Muscle of arm (tissue), 12 donors: ENCODE results near the gene MYO7B. TPM values are rescaled to one million over a fixed set of nuclear protein-coding genes. Genes with fewer than 3 reads are reported as not detected.

Experiments used
- DNase-seq: peaks from one replicate; pipeline ENCODE4 v3.0.0-alpha.2; 2013
- polyA plus RNA-seq, 12 donors: library from polyadenylated mRNA; unstranded; fragments of 120-200 nt; gene quantifications; one replicate each; pipeline ENCODE4 v1.2.1, GENCODE V29; 2013; ENCODE audit not compliant: insufficient read length in 12 of 12

The MYO7B gene
- polyA plus RNA-seq, 12 donors: 0.54 to 24.5 (median 0.97) TPM; not detected in 1

DNA sequence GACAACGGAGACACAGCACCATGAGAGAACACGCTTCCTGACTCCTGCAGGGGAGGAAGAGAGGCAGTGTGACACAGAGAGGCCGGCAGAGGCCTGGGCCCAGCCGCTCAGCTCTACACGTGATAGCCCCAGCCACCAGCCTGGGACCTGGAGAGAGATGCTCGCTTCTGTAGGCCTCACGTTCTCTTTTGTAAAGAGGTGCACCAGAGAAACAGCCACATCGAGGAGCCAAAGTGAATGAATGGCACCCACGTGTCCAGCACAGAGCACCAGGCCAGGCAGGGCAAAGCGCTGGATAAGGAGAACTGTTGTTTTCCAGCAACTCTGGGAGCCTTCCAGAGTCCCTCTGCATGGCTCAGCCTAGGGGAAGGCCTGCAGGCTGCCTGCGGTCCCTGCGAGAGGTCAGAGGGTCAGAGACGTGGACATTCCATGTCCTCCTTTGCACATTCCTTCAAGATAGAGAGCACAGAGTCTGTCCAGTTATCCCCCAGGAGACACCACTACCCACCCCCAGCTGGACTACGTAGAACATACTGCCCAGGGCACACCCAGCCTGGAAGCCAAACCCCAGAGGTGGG lies 125.7 kb downstream of the MYO7B start:
- DNase-seq: no peak

DNA sequence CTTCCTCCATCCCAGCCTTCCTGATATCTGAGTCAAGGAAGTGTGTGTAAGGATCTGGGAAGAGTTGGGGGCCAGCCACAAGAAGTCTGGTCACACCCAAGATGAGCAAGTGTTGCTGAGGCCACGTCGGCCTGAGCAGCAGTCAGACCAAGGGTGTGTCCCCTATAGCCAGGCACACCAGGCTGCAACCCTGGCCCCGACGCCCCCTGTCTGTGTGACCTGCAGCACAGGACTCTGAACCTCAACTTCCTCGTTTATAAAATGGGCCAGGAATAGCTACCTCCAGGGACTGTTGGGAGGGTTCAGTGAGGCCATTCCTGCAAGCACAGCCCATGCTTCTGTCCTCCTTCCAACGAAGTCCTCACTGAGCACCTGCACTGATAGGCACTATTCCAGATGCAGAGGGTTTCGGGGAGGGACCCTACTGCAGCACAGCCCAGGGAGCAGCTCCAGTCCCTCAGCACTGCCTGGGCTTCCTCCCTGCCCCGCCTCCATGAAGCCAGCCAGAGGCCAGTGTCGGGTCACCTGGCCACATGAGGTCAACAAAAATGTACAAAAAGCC lies 126.5 kb downstream of the MYO7B start:
- no peak for DNase-seq

DNA sequence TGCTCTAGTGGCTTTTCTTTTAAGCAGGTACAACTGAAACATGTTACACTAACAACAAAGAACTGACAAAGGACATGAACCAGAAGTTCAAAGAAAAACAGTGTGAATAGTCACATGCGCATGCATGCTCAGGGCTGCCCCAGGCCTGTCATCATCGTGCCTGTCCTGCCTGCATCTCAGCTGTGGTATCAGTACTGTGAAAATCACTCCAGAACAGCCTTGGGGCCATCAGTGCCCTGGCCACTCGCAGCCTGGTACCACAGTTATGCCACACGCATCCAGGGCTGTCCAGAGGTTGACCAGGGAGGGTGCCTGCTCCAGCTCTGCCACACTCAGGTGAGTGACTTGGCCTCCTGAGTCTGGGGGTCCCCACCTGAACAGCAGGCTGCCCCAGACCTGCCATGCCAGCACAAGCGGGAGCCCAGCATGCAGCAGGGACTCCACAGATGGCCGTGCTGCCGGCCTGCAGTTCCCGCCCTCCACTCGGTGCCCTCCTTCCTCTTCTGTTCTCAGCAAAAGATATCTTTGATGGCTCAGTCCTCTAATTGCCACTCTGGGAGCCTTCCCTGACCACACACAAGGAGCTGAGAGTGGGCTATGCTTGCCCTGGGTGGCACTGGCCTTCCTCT lies 127.6 kb downstream of the MYO7B start:
- DNase-seq: no peak

DNA sequence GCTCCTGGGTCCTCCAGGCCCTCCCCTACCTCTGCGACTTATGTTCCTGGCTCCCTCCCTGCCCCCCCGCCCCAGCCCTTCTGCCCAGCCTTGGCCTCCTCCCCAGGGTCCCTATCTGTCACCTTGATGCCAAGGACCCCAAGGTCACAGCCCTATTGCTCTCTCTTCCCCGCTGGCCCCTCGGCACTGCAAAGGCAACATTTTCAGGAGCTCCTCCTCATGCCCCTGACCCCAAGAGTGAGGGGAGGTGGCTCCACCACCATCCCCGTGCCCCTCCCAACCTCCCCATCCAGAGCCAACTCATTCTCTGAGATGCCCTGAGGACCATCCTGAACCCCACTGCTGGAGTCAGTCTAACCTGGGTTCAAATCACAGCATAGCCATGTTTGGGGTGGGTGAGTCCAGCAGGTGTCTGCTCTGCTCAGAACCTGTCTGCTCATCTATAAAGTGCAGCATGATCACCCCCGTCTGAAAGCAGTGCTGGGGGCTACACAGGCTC lies 128.1 kb downstream of the MYO7B start:
- DNase-seq: no peak

DNA sequence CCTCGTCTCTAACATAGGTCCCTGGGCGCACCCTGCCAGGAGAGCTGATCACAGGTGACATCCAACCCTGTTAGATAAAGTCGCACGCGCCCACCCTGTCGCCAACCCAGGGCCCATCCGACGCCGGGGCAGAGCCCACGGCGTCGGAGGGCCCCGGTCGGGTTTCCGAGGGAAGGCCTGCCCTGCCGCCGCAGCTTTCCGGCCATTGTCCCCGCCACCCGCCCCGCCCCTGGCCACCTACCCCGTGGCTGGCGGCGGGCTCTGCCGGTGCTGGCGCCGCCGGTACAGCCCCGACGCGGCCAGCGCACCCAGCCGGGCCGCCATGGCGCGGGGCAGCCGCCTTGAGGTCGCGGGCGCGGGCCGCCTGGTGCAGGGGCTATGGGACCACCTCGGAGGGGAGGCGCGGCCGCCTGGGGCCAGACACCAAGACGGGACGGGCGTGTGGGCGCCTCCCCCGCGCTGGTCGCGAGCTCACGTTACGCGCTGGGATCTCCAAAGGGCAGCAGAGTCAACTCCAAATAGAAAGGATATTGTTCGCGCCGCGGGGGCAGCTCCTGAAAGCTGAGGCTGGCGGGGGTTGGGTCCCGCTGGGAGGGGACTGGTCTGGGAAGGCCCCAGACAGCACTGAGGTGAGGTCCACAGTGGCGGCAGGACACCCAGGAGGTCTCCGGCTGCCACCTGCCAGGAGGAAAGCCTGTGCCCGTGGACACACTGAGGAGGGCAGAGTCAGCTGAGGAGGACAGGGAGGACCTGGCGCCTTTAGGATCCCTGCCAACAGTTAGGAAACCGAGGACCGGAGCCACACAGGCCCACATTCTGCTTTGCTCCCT lies 128.8 kb downstream of the MYO7B start:
- no peak for DNase-seq

DNA sequence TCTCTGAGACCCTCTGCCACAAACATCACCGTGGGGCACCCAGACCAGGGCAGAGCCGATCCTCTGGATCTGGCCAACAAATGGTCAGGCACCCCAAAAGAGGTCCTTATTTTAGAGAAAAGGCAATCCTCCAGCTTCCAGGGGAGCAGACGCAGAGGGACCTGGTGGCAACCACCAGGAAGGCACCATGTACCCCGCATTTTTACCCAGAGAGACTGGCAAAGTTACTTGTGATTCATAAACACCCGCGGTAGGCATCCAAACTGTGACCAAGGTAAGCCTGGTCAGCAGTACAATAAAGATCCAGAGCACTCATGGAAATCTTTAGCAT lies 129.4 kb downstream of the MYO7B start:
- no peak for DNase-seq

DNA sequence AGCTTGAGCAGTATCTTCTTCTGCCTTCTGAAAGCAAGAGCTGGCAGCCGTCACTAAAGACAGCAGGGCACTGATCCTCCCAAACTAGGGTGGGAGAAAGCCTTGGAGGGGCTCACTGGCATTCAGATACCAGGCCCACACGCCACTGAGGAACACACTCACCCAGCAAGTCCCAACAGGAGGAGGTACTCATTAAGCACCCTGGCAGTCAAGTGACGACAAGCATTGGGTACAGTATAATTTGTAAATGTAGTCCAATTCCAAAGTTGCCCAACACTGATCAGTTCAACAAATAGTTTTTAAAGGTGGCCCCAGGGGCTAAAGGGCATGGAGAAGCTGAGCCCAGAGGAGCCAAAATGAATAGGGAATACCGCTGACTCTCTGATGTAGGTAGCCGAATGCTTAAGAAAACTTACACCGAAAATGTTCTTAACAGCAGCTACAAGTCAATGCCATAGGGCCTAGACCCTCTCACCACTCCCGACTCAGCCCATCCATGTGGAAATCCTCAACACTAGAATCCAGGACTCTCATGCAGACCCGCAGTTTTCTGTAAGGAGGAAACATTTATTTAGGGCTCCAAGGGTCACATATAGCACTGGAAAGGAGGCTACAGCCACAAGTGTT lies 129.9 kb downstream of the MYO7B start:
- no peak for DNase-seq

DNA sequence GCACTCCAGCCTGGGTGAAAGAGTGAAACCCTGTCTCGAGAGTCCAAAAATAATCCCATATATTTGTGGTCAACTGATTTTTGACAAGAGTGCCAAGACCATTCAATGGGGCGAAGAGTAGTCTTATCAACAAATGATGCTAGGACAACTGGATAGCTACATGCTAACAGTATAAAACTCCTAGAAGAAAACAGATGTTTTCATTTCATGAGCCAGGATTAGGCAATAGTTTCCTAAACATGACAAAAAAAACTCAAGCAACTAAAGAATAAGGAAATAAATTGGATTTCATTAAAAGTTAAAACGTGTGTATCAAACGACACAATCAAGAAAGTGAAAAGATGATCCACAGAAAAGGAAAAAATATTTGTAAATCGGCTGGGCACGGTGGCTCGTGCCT lies 133.6 kb downstream of the MYO7B start:
- no peak for DNase-seq

DNA sequence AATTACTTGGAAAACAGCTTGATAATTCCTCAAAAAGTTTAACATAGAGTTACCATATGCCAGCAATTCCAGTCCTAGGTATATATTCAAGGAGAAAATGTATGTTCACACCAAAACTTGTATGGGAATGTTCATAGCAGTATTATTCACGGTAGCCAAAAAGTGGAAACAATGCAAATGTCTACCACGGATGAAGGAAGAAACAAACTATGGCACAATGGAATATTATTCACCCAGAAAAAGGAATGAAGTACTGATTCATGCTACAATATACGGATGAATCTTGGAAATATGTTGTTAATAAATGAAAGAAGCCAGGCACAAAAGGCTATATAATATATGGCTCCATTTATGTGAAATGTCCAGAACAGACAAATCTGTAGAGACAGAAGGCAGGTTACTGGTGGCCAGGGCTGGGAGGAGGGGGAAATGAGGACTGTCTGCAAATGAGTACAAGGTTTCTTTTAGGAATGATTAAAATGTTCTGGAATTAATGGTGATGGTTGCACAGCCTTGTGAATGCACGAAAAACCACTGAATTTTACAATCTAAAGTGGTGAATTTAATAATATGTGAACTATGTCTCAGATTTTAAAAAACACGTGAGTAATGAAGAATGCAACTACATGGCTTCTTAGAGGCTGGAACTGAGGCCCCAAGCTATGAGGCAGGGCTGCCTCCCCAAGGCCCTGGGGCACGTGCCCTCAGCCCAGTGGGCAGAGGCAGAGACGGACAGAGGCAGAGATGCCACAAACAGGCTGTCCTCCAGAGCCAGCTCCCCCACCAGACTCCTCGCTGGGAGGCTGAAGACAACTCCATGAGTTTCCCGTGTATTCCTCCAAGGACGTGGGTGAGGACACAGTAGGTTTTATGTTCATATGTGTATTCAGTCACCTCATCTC lies 134.8 kb downstream of the MYO7B start:
- no peak for DNase-seq

DNA sequence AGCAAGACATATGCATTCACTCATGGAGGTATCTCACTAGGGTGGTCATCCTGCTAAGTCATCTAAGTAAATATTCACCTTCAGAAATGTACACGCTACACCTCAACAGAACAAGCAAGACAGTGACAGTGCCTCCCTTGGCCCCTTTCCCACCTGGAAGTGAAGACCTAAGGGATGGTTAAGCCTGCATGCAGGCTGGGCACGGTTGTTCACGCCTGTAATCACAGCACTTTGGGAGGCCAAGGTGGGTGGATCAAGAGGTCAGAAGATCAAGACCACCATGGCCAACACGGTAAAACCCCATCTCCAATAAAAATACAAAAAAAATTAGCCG lies 135.4 kb downstream of the MYO7B start:
- DNase-seq: no peak

DNA sequence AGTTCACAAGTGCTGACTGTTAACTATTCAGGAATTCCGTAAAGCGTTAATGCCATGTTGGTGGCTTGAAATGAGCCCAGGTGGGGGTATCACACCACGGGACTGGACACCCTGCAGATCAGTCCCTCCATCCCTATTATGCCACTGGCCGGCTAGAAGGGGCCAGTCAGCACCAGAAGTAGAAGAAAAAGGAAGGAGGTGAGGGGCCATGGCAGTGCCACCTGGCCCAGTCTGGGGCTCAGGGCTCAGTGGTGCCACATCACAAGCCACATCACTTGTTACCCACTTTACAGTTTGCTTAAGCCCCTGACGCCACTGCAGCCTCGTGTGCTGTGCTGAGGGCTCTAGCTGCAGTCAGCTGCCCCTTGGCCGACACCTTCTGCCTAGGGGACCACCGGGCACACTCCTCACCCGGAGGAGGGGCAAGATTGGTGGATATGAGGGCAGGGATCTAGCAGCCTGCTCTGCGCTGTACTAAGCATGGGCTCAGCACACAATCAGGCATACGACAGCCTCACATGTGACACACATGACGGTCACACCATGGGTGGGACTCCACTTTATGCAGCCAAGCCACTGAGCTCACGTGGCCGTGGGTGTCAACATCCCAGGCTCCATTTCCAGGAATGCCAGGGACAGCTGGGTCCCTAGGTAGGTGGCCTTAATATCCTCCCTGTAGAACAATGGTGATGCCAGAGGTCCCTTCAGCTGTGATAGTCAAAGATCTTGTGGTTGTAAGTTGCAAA lies 136.2 kb downstream of the MYO7B start:
- no peak for DNase-seq

DNA sequence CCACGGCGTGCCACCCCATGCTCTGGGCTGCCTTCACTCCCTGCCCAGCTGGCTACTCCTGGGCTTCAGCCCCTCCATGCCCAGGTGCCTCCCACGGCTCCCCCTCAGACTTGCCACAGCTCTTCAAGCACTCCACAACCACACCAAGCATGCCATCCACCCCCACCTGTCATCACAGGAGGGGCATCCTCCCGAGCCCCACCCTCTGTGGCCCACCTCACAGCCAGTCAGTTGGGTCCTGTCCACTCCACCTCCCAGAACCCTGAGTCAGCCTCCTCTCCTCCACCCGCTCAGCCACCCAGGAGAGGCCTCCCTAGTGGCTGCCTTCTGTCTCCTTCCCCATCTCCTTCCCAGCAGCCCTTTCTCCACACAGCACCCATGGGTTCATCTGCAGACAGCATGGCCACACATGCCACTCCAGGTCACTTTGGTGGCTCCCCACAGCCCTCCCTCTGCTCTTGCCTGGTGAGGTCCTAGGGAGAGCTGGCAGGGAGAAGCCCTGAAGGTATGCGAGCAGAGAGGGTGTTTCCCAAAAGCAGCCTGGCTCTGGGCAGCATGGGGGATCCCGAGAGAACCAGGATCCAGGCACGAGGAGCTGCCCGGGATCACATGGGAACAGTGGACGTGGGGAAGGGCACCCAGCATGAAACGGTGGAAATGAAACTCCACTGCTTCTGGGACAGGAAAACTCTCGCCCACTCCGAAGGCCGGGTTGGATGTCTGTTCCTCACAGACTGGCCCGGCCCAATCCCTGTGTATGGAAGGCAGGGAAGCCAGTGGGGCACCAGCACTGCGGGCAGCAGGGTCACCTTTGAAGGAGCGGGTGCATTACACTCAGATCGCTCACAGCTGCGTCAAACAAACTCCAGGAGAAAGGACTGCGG lies 137.1 kb downstream of the MYO7B start:
- no peak for DNase-seq

DNA sequence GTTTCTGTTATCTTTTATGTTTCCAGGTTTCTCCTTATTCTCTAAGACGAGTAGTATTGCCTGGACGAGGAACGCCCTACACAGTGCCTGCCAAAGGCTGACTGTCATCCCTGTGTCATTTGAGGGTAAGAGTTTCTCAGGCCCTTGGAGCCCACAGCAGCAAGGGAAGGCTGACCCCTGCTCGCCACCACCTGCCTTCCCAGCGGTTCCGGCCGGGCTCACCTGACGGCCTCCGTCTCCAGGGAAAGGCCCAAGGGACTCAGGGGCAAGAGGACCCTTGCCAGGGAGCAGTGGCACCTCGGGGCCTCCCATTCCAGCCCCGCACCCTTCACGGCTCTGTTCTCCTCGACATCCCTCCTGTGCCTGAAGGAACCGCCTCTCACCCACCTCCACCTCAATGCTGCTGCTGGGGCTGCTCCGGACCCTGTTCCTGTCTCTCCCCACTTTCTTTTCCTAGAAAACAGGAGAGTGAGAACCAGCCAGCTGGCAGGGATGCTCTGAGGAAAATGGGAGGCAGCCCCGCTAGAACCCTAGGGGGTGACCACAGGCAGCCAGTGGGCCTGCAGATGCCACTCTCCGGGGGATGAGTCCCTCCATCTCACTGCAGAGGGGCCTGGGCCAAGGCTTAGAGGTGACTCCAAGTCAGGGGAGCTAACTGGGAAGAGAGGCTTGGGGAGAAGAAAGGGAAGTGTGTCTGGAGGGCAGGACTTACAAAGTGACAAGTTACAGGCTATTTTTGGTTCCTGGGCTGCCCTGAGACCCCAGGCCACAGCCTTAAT lies 138.0 kb downstream of the MYO7B start:
- DNase-seq: no peak

DNA sequence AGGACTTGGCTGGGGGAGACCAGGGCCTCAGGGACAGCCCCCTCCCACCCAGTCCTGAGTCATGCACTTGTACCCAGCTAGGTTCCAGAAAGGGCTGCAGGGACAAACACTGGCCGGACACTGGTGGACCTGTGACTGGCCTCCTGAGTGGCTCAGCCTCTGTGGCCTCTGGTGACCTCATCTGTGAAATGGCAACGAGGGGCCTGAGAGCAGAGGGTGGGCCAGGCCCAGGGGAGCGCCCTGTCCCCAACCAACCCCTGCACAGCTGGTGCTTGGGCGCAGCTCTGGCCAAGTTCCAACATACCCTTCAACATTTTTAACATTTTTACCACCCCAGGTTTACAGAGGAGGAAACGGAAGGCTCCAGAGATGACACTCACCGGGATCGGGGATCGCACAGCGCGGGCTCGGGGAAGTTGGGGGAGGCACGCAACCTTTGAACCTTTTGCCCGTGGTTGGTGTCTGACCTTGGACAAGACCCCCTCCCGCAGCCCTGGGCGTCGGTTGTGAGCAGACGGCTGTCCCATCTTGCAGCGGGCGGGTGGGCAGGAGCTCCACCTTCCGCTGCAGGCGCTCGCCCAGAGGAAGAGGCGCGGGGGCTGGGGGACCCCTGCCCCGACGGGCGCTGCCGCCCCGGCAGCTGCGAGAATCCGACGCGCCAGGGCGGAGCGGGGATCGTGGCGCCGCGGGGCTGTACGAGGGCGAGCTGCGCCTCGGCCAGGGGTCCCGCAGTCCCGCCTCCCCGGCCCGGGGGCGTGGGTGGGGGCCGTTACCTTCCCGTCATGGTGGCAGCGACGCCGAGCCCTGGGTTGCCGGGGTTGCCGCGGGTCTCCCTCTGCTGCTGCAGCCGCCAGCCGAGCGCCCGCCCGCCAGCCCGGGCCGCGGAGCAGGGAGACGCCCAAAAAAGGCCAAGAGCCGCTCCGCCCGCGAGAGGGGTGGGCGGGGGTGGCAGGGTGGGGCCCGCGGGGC lies 139.0 kb downstream of the MYO7B start:
- no peak for DNase-seq

DNA sequence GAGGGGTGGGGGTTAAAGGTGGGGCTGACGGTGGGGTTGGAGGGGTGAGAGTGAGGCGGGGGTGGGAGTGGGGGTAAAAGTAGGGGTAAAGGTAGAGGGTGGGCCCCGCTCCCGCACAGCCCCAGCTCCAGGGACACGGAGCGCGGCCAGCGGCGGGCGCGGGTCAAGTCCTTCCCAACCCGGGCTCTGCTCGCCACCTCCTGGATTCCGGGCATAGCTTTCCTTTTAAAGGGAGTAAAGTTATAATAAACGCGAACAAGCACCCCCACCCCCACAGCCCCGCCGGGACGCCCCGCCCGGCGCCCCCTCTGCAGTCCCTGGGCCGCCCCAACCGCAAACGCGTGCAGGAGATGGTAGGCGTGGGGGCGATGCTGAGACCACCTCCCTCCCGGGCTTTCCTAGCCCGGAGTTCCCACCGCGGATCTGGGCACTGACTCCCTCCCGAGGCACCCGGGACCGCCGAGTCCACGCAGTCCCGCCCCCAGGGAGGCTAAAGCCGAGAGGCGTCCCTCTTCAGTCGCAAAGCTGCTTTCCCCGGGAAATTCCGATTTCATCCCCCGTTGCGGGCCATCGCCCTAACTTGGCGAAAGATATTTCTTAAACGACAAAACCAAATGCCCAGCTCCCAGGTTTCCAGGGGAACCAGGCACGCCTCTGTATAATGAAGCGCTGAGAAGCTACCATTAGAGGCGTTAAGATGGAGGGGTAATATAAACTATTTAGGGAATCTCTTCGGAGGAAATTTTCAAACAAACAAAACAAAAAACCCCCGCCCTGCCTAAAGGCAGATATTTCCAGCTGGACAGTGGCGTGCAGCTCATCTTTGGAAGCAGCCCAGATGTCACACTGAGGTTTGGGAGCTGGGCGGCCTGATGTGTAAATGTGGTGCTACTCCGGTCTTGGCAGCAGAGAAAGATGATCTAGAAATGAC lies 140.1 kb downstream of the MYO7B start, which contains the start of gene LIMS2:
TSS of gene LIMS2 (minus strand) at position 200 of the 931 bp plus-strand sequence. CDS start 506 bp downstream, outside the sequence.
- no peak for DNase-seq

DNA sequence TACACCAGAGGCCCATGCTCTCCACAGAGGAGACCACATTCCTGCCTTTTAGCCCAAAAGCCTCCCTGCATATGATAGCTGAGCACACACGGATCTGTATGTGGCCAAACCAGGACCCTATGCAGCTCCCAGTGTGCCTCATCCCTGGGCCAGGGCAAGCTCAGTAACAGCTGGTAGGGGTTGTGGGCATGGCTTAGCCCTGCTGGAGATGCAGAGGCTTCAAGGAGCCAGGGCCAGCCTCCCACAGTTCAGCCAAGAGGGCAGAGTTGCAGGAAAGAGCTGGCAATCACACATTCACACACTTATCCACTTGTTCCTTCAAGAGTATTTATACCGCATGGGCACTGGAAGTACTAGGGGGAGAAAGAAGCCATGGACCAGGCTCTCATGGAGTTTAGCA lies 141.4 kb downstream of the MYO7B start:
- no peak for DNase-seq
